ENCODE measurements around the gene QRFP. TPM values are rescaled to one million over a fixed set of nuclear protein-coding genes. Genes with fewer than 3 reads are reported as not detected.
A peak's percentile ranks its signal among the peaks of the same experiment; 100 is the strongest.
"Not testable (repeated sequence)": the region's sequence is repeated elsewhere in the genome, so short reads cannot be mapped to it uniquely, and the experiment has no call there.

The QRFP gene
- total RNA-seq, 1 donor from 2014 or later = not detected

DNA sequence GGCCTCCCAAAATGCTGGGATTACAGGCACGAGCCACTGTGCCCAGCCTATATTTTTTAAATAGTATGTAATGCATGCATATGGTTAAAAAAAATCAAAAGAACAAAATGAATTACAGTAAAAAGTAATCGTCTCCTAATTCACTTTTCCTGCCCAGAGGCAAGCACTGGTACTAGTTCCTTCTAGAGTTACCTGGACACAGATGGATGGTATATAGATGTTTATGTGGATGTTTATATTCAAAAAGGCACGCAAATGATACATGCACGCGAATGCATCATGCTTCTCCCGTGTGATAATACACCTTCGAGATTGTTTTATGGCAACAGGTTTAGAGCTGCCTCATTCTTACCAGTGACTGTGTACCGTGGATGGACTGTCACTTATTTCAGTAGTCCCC is 40.1 kb downstream of the QRFP start:
- intact Hi-C loops (cut with DNase I) = no loop called here
- TF ChIP-seq, protein P1, sequence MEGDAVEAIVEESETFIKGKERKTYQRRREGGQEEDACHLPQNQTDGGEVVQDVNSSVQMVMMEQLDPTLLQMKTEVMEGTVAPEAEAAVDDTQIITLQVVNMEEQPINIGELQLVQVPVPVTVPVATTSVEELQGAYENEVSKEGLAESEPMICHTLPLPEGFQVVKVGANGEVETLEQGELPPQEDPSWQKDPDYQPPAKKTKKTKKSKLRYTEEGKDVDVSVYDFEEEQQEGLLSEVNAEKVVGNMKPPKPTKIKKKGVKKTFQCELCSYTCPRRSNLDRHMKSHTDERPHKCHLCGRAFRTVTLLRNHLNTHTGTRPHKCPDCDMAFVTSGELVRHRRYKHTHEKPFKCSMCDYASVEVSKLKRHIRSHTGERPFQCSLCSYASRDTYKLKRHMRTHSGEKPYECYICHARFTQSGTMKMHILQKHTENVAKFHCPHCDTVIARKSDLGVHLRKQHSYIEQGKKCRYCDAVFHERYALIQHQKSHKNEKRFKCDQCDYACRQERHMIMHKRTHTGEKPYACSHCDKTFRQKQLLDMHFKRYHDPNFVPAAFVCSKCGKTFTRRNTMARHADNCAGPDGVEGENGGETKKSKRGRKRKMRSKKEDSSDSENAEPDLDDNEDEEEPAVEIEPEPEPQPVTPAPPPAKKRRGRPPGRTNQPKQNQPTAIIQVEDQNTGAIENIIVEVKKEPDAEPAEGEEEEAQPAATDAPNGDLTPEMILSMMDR (IDR thresholded peaks at IDR 0.05) = no peak
- H3K36me3 ChIP-seq = peaks cover 40% of the 10 kb centered on the region
- no peaks in the 10 kb centered on the region for H3K9me3 ChIP-seq
- no peak overlapping the region for H3K27ac ChIP-seq
- H3K4me3 ChIP-seq = no peak overlapping the region
- DNase-seq (no peak), ATAC-seq (no peak)
- H3K27me3 ChIP-seq = no peaks in the 10 kb centered on the region
- H3K4me1 ChIP-seq = peaks cover 18% of the 10 kb centered on the region

DNA sequence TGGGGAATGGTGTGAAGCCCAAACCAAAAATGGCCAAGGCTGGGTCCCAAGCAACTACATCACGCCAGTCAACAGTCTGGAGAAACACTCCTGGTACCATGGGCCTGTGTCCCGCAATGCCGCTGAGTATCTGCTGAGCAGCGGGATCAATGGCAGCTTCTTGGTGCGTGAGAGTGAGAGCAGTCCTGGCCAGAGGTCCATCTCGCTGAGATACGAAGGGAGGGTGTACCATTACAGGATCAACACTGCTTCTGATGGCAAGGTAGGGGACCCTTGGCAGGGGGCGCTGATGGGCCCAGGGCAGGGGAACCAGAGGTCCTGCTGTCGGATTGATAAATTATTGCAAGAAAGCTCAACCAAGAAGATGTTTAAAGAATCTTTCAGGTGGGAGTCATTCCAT is 41.8 kb downstream of the QRFP start:
- no peak for ATAC-seq
- Histone ChIP-seq H3K27ac (no peak overlapping the region), H3K27me3 (no peaks in the 10 kb centered on the region), H3K36me3 (peaks cover 40% of the 10 kb centered on the region), H3K4me3 (no peak overlapping the region), H3K4me1 (peaks cover 1% of the 10 kb centered on the region), H3K9me3 (no peaks in the 10 kb centered on the region)
- TF ChIP-seq, protein P1 (IDR thresholded peaks at IDR 0.05) = peak; percentile 6
- no peak for DNase-seq
- intact Hi-C loops (cut with DNase I) = no loop called here

DNA sequence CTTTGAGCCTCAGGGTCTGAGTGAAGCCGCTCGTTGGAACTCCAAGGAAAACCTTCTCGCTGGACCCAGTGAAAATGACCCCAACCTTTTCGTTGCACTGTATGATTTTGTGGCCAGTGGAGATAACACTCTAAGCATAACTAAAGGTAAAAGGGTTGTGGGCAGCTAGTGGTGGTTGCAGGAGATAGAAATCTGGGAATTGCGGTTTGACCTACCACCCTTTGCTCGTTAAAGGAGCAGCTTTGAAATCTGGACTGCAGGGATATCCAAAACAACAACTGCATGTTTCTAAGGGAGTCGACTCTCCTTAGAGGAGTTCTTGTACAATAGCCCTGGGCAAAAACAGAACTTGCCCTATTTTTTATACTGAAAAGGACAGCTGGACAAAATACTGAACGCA is 42.5 kb downstream of the QRFP start:
- peaks cover 40% of the 10 kb centered on the region for H3K36me3 ChIP-seq
- no peaks in the 10 kb centered on the region for H3K27me3 ChIP-seq
- H3K4me3 ChIP-seq = no peak overlapping the region
- H3K4me1 ChIP-seq = no peaks in the 10 kb centered on the region
- intact Hi-C loops (cut with DNase I) = no loop called here
- DNase-seq = no peak
- no peak overlapping the region for H3K27ac ChIP-seq
- TF ChIP-seq, protein P1 (IDR thresholded peaks at IDR 0.05) = no peak
- no peak for ATAC-seq
- no peaks in the 10 kb centered on the region for H3K9me3 ChIP-seq

DNA sequence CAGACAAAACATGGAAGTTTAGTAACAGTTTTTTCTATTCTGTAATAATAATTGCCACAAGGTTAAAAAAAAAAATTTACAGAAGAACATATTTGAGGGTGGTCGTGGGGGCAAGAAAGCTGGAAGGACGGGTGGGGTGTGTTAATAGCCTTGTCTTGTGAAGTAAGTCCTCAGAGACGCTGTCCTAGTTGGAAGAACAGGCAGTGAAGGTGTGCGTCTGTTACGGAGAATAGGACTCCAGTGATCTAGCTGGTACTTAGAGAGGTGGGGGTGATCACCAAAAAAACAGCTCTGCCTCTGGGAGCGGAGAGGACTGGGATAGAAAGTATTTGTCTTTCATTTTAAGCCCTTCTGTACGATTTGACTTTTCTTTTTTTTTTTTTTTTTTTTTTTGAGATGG is 43.8 kb downstream of the QRFP start:
- Histone ChIP-seq H3K36me3 (peaks cover 39% of the 10 kb centered on the region), H3K27ac (no peak overlapping the region), H3K4me1 (peaks cover 10% of the 10 kb centered on the region), H3K4me3 (no peak overlapping the region), H3K27me3 (no peaks in the 10 kb centered on the region), H3K9me3 (no peaks in the 10 kb centered on the region)
- ATAC-seq (no peak), DNase-seq (no peak)
- intact Hi-C loops (cut with DNase I) = no loop called here
- TF ChIP-seq, protein P1 (IDR thresholded peaks at IDR 0.05) = no peak

DNA sequence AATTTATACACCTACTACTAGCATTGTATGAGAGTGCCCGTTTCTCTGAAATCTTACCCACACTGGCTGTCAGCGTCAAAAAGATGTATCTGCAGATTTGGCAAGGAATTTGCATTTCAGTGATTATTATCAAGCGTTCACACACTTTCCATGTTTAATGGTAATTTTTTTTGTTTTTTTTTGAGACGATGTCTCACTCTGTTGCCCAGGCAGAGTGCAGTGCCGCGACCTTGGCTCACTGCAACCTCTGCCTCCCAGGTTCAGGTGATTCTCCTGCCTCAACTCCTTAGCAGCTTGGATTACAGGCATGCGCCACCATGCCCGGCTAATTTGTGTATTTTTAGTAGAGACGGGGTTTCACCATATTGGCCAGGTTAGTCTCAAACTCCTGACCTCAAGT is 47.3 kb downstream of the QRFP start:
- no peak overlapping the region for H3K27ac ChIP-seq
- H3K36me3 ChIP-seq = peaks cover 4% of the 10 kb centered on the region
- TF ChIP-seq, protein P1 (IDR thresholded peaks at IDR 0.05) = no peak
- no peaks in the 10 kb centered on the region for H3K9me3 ChIP-seq
- no peak for DNase-seq
- no peaks in the 10 kb centered on the region for H3K27me3 ChIP-seq
- intact Hi-C loops (cut with DNase I) = no loop called here
- H3K4me3 ChIP-seq = no peak overlapping the region
- ATAC-seq = no peak
- H3K4me1 ChIP-seq = peaks cover 42% of the 10 kb centered on the region

DNA sequence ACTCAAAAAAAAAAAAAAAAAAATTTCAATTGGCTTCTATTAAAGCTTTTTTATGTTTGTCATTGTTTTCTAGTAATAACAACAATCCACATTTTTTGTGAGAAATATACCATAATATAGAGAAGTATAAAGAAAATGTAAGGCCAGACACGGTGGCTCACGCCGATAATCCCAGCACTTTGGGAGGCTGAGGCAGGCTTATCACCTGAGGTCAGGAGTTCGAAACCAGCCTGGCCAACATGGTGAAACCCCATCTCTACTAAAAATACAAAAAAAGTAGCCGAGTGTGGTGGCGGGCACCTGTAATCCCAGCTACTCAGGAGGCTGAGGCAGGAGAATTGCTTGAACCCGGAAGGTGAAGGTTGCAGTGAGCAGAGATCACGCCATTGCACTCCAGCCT is 48.1 kb downstream of the QRFP start:
- peaks cover 51% of the 10 kb centered on the region for H3K4me1 ChIP-seq
- H3K4me3 ChIP-seq; H3K27me3 ChIP-seq; DNase-seq; intact Hi-C loops (cut with DNase I); H3K9me3 ChIP-seq; H3K36me3 ChIP-seq; ATAC-seq: not testable (repeated sequence)
- H3K27ac ChIP-seq = peak overlapping the region; percentile 80
